Astrocyte (in vitro differentiated cells and primary cell): ENCODE measurements around the gene NCKAP1.

ENCODE experiments used
- CTCF ChIP-seq: IDR thresholded peaks from 2 replicates; pipeline ENCODE4 v1.5.1; 2011; ENCODE audit warnings: low read depth, mild to moderate bottlenecking, inconsistent platforms, low read length, moderate library complexity; ENCODE audit not compliant: insufficient read depth
- EZH2 ChIP-seq: IDR thresholded peaks from 2 replicates; pipeline ENCODE4 v1.6.1; 2012; ENCODE audit warnings: mild to moderate bottlenecking, low read length, inconsistent platforms; ENCODE audit not compliant: insufficient read depth

DNA sequence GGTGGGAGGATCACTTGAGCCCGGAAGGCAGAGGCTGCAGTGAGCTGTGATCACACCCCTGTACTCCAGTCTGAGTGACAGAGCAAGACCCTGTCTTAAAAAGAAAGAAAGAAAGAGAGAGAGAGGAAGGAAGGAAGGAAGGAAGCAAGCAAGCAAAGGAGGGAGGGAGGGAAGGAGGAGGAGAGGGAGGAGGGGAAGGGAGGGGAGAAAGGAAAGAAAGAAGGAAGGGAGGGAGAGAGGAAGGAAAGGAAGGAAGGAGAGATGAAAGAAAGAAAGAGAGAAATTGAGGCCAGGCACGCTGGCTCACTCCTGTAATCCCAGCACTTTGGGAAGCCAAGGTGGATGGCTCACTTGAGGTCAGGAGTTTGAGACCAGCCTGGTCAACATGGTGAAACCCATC, 2.3 kb upstream of the NCKAP1 start:
- TF ChIP-seq CTCF = no peak
- no peak for TF ChIP-seq EZH2
